Measurements from ENCODE around the gene IHH. TPM values are rescaled to one million over a fixed set of nuclear protein-coding genes. Genes with fewer than 3 reads are reported as not detected.

IHH gene
- total RNA-seq, 1 experiment from 2014 or later, result 0.07 TPM

DNA sequence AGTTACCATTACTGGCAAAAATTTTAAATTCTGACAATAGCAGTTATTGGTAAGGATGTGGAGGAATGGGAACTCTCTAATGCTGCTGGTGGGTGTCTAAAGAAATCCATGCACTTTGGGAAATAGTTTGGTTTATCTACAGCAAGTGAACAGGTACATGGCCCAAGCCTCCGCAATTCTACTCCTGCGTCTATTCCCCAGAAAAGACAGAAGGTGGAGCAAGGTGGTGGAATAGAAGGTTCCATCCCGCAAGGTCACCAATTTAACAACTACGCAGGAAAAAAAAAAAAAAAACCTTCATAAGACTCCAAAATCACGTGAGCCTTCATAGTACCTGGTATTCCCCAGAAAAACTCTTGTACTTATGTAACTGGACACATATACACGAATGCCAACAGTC, 25.9 kb downstream of the IHH start:
- Histone ChIP-seq H4K20me1 (ENCODE audit: low read length) (no peaks in the 10 kb centered on the region), H3K4me2 (ENCODE audit: low read length) (no peak overlapping the region), H3K36me3 (ENCODE audit: low read depth, low read length) (no peaks in the 10 kb centered on the region), H3K4me1 (ENCODE audit: insufficient read depth, low read length) (peaks cover 23% of the 10 kb centered on the region), H2AFZ (ENCODE audit: low read length) (no peak overlapping the region), H3K27ac (ENCODE audit: low read length) (no peak overlapping the region), H3F3A (ENCODE audit: low read length, unreplicated experiment) (peaks cover 6% of the 10 kb centered on the region), H3K4me3 (ENCODE audit: low read length) (no peak overlapping the region), H3K9ac (ENCODE audit: low read length) (no peak overlapping the region), H3K27me3 (ENCODE audit: low read length) (no peaks in the 10 kb centered on the region), H3K79me2 (ENCODE audit: low read length) (no peaks in the 10 kb centered on the region), H3K9me2 (replicated peaks; ENCODE audit: low read length) (no peaks in the 10 kb centered on the region), H3K9me3 (ENCODE audit: low read length) (no peaks in the 10 kb centered on the region)
- DNase-seq (no peak), ATAC-seq (no peak)
- no TSS peak for BruUV-seq (replicated peaks)
- TF ChIP-seq EZH2 (IDR thresholded peaks at IDR 0.05; ENCODE audit: low read length, unreplicated experiment) (no peak), EZH2phosphoT487 (IDR thresholded peaks at IDR 0.05; ENCODE audit: borderline replicate concordance, low read length) (no peak)
- TF ChIP-seq, protein P1, sequence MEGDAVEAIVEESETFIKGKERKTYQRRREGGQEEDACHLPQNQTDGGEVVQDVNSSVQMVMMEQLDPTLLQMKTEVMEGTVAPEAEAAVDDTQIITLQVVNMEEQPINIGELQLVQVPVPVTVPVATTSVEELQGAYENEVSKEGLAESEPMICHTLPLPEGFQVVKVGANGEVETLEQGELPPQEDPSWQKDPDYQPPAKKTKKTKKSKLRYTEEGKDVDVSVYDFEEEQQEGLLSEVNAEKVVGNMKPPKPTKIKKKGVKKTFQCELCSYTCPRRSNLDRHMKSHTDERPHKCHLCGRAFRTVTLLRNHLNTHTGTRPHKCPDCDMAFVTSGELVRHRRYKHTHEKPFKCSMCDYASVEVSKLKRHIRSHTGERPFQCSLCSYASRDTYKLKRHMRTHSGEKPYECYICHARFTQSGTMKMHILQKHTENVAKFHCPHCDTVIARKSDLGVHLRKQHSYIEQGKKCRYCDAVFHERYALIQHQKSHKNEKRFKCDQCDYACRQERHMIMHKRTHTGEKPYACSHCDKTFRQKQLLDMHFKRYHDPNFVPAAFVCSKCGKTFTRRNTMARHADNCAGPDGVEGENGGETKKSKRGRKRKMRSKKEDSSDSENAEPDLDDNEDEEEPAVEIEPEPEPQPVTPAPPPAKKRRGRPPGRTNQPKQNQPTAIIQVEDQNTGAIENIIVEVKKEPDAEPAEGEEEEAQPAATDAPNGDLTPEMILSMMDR (conservative IDR thresholded peaks at IDR 0.05; ENCODE audit: low read depth, low read length), result no peak
- intact Hi-C loops (cut with micrococcal nuclease), result no loop called here
- POLR2A ChIA-PET (ENCODE audit: unreplicated experiment), result no interaction called here
- CTCF ChIA-PET, result no interaction called here

DNA sequence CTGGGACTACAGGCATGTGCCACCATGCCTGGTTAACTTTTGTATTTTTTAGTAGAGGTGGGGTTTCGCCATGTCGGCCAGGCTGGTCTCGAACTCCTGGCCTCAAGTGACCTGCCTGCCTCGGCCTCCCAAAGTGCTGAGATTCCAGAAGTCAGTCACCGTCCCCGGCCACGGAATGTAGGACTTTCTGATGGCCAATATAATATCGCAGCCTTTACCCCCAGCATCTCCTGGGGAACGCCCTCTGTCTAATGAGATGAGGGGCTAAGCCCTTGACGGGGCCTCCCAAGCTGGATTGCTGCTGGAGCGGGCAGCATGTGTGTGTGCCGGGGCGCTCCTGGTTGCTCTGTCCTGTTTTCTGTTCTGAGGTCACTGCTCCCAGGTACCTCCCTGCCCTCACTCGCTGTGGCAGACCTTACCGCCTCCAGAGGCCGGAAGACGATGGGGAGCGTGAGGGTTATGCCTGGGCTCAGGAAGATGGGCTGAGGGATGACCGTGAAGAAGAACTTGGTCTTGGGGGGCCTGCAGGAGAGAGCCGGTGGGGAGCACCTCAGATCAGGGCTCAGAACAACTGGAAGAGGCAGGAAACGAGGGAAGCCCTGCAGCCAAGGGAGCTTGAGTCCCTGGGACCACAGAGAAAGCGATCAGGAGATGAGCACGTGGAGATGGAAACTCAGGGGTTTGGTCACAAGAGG, 28.5 kb downstream of the IHH start:
- H3K9me3 ChIP-seq (ENCODE audit: low read length), result no peaks in the 10 kb centered on the region
- intact Hi-C loops (cut with micrococcal nuclease), result no loop called here
- no peaks in the 10 kb centered on the region for H4K20me1 ChIP-seq (ENCODE audit: low read length)
- ATAC-seq (no peak), DNase-seq (no peak)
- no TSS peak for BruUV-seq (replicated peaks)
- no peaks in the 10 kb centered on the region for H3K27me3 ChIP-seq (ENCODE audit: low read length)
- no peak overlapping the region for H3K4me3 ChIP-seq (ENCODE audit: low read length)
- no peak overlapping the region for H3K27ac ChIP-seq (ENCODE audit: low read length)
- peaks cover under 1% of the 10 kb centered on the region for H3F3A ChIP-seq (ENCODE audit: low read length, unreplicated experiment)
- H3K4me1 ChIP-seq (ENCODE audit: insufficient read depth, low read length), result peaks cover 9% of the 10 kb centered on the region
- no peaks in the 10 kb centered on the region for H3K36me3 ChIP-seq (ENCODE audit: low read depth, low read length)
- H3K79me2 ChIP-seq (ENCODE audit: low read length), result no peaks in the 10 kb centered on the region
- POLR2A ChIA-PET (ENCODE audit: unreplicated experiment), result no interaction called here
- H3K9ac ChIP-seq (ENCODE audit: low read length), result no peak overlapping the region
- H3K4me2 ChIP-seq (ENCODE audit: low read length), result no peak overlapping the region
- H2AFZ ChIP-seq (ENCODE audit: low read length), result no peak overlapping the region
- no peak for TF ChIP-seq EZH2phosphoT487 (IDR thresholded peaks at IDR 0.05; ENCODE audit: borderline replicate concordance, low read length)
- TF ChIP-seq, protein P1 (conservative IDR thresholded peaks at IDR 0.05; ENCODE audit: low read depth, low read length), result no peak
- no peak for TF ChIP-seq EZH2 (IDR thresholded peaks at IDR 0.05; ENCODE audit: low read length, unreplicated experiment)
- CTCF ChIA-PET, result no interaction called here
- no peaks in the 10 kb centered on the region for H3K9me2 ChIP-seq (replicated peaks; ENCODE audit: low read length)

DNA sequence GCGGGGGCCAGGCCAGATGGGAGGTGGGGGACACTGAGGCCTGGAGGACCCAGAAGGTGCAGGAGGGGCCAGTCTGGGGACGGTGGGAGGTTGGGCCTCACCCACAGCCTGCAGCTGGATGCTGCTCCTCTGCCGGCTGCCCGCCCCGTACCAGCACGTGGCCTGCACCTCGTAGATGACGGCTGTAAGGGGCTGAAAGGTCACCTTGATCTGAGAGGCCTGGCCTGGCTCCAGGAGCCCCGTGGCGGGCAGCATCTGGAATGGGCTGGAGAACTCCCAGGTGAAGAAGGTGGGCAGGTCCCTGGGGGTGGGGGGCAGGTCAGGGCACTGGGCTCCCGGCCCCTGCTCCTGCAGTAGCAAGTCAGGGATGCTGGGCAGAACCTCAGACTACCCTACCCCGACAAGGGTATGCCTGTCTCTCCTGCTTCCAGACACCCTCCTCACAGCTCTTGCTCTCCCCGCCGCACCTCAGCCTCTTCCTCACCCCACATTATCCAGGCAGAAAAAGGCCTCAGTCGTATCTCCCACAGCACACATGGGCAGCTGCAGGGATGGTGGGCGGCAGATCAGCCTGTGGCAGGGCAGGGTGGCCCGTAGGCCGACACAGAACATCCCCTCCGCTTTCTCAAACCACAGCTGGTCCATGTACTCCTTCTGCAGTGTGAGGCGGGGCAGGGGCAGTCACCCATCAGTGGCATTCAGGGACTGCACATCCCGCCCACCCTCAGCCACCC, 29.5 kb downstream of the IHH start:
- Histone ChIP-seq H3K9me3 (ENCODE audit: low read length) (no peaks in the 10 kb centered on the region), H3K4me2 (ENCODE audit: low read length) (no peak overlapping the region), H3K9me2 (replicated peaks; ENCODE audit: low read length) (no peaks in the 10 kb centered on the region), H3K36me3 (ENCODE audit: low read depth, low read length) (no peaks in the 10 kb centered on the region), H3K4me3 (ENCODE audit: low read length) (no peak overlapping the region), H3F3A (ENCODE audit: low read length, unreplicated experiment) (no peaks in the 10 kb centered on the region), H3K27me3 (ENCODE audit: low read length) (no peaks in the 10 kb centered on the region), H4K20me1 (ENCODE audit: low read length) (no peaks in the 10 kb centered on the region), H3K79me2 (ENCODE audit: low read length) (no peaks in the 10 kb centered on the region), H3K27ac (ENCODE audit: low read length) (no peak overlapping the region), H2AFZ (ENCODE audit: low read length) (no peak overlapping the region), H3K4me1 (ENCODE audit: insufficient read depth, low read length) (peaks cover 3% of the 10 kb centered on the region), H3K9ac (ENCODE audit: low read length) (no peak overlapping the region)
- TF ChIP-seq EZH2 (IDR thresholded peaks at IDR 0.05; ENCODE audit: low read length, unreplicated experiment) (no peak), EZH2phosphoT487 (IDR thresholded peaks at IDR 0.05; ENCODE audit: borderline replicate concordance, low read length) (no peak)
- TF ChIP-seq, protein P1 (conservative IDR thresholded peaks at IDR 0.05; ENCODE audit: low read depth, low read length), result no peak
- CTCF ChIA-PET, result interaction anchor here (0.7 kb wide), 1 partner anchor 89 kb away, joined by 3 read pairs; no protein-coding TSS in a partner anchor
- DNase-seq, result no peak
- BruUV-seq (replicated peaks), result no TSS peak
- ATAC-seq, result no peak
- intact Hi-C loops (cut with micrococcal nuclease), result no loop called here
- POLR2A ChIA-PET (ENCODE audit: unreplicated experiment), result no interaction called here

All from PC-3 (cell line).